IPS-NIHi11 (cell line): ENCODE data around the gene CD2AP.
A peak's percentile ranks its signal among the peaks of the same experiment; 100 is the strongest.
"Not testable (repeated sequence)": the region's sequence is repeated elsewhere in the genome, so short reads cannot be mapped to it uniquely, and the experiment has no call there.

ENCODE experiments used
- DNase-seq: peaks from one replicate; pipeline ENCODE4 v3.0.0; 2012; ENCODE audit warnings: mixed read lengths, low spot score

The CD2AP gene

DNA sequence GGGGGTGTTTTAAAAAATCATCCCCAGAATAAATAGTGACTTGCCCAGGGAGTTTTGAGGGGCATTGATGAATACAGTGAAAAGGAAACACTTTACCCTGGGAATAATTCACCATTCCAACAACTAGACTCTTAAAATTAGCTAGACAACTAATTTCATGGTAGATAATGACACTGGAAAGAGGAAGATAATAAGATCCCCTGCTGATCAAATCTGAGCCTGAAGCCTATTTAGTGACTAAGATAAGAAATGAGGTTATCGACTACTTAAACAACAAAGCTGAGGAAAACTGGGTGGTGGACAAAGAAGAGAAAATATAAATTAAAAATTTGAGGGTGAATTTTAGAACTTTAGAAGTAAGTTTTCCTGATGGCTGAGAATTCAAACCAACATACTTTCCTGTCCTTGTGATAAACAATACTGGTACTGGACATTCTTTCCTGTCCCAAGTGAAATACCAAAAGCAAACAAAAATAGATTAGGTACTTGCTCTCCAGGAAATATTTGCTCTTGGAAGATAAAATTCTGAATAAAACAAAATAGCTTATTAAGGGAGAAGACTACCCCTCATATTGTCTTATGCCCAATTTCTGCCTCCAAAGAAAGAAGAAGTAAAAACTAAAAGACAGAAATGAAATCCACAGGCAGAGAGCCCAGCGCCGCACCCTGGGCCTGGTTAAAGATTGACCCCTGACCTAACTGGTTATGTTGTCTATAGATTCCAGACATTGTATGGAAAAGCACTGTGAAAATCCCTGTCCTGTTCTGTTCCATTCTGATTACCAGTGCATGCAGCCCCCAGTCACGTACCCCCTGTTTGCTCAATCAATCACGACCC, 156.8 kb downstream of the CD2AP start:
- no peak for DNase-seq

- DNase-seq, result no peak
Measured at GRCh38 chr6:47646689-47647088, 169.1 kb downstream of the CD2AP start.

DNA sequence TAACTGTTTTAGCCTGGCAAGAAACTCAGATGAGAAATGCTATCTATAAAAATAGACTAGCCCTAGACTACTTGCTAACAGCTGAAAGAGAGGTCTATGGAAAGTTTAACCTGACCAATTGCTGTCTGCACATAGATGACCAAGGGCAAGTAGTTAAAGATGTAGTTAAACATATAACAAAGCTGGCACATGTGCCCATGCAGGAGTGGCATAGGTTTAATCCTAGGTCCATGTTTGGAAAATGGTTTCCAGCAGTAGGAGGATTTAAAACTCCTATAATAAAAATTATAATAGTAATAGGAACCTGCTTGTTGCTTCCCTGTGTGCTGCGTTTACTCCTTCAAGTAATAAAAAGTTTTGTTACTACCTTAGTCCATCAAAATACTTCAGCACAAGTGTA, 169.6 kb downstream of the CD2AP start:
- no peak for DNase-seq

GRCh38 chr6:47647626-47648025, 170.0 kb downstream of the CD2AP start:
- DNase-seq, result not testable (repeated sequence)

DNA sequence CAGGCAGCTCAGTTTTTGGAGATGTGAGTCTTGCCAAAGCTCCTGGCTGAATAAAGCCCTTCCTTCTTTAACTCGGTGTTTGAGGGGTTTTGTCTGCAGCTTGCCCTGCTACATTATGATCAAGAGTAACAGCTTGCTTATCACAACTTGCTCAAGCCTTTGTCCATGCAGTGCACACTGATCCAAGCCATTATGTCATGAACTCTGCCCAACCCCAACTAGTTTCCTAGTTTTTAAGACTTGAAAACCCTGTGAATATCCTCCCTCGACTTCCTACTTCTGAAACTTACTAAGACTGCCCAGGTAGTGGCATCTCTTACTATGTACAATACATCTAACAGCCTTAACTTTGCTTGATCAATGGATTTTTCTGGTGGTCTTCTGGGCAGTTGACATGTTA, 170.4 kb downstream of the CD2AP start:
- no peak for DNase-seq

- DNase-seq, result no peak
Measured at GRCh38 chr6:47650553-47651432, 173.2 kb downstream of the CD2AP start.

- no peak for DNase-seq
Measured at GRCh38 chr6:47651505-47651944, 173.9 kb downstream of the CD2AP start.

- DNase-seq, result no peak
Measured at GRCh38 chr6:47653706-47654105, 176.1 kb downstream of the CD2AP start.

DNA sequence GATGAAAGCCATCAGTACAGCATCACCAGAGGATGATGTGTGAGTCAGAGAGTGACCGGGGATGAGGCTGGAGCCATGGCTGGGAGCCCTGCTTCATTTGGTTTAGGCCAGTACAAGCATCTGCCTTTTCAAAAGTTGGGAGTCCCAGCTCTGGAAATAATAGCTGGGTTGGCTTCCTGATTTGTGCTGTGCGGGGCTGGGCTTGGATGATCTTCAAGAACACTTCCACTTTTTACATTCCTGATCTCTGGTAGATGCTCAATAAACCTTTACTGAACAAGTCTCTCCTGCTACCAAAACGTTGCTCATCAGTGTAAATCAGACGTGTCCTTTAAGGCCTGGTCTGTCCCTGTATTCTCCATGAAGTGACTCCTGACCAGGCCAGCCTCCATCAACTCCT, 176.7 kb downstream of the CD2AP start:
- no peak for DNase-seq

DNA sequence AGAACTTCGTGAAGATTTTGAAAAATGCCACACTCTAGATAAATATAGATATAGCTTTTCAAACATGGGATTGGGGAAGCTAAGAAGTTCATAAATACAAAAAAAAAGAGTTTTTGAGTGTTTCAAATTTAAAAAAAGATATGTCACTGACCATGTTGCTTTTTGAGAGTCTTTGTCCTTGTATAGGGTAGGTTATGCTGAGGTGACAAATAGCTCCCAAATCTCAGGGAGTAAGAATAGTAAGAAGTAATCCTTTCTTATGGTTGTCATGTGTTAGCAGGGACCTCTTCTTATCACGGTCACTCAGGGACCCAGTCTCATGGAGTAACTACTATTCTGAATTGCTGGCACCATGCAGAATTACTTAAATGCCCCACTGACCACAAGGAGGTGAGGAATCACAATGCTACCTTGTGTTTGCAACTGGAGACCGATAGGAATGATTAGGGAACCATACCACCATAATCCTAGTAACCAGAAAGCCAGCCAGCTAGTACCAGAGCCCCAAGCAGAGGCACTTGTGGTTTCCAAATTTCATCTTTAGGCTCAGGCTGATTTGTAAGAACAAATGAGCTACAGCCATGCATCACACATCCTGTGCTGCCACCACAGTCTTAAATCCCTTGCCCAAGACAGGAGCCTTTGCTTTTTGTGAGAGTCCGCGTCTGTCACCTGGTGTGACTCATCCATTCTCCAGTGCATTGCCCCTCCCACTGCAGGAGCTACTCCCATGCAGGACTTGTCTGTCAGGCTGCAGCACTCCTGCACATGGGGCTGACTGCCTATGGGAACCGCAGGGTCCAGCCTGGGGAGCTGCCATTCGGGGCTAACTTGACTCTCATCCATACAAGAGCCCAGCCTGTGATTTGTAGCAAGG, 178.4 kb downstream of the CD2AP start:
- DNase-seq, result peak; percentile 62

- no peak for DNase-seq
Measured at GRCh38 chr6:47661960-47662359, 184.4 kb downstream of the CD2AP start.

DNA sequence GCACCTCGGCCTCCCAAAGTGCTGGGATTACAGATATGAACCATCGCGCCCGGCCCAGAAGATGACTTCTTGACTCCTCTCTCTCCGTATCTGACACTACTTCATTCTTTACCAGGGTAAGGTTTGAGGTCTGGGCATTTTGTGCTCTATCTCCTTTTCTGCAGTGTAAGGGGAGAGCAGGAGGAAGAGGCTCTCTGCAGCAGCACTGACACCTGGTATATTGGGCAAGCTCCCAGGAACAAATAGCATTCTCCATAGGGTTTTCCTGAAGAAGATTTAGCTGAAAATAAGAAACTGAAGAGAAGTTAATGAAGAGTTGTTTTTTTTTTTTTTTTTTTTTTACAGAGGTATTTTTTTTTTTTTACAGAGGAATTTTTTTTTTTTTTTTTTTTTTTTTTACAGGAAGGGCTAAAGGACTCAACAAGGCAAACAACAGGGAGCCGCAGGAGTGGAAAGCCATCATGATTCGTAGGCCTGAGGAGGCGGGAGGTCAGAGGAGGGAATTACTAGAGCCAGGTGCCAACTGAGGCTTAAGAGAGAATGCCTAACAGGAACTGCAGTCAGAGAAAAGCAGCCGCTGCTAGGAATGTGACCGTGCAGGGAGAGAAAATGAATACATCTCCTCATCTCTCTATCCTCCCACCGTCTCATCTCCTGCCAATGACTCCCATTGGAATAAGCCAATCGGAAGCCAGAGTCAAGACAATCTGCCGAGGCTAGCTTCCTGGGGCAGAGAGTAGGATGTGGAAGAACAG, 186.1 kb downstream of the CD2AP start:
- no peak for DNase-seq

DNA sequence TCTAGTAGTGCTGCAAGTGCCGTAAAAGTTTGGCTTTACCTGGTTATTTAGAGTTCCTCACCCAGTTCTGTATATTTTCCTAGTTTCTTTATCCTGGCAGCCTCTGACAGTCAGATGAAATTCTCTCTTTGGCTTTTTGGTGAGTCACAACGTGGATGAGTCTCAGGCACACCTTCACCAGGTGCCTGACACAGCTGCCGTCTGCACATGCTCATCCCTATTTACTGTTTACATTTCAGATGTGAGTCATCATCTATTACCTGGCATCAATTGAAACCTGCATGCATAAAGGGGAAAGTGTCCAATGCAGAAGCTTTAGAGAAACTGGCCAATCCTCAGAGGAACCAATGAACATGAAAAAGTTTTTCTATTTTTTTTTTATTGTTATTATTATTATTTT, 187.5 kb downstream of the CD2AP start:
- DNase-seq, result no peak

DNA sequence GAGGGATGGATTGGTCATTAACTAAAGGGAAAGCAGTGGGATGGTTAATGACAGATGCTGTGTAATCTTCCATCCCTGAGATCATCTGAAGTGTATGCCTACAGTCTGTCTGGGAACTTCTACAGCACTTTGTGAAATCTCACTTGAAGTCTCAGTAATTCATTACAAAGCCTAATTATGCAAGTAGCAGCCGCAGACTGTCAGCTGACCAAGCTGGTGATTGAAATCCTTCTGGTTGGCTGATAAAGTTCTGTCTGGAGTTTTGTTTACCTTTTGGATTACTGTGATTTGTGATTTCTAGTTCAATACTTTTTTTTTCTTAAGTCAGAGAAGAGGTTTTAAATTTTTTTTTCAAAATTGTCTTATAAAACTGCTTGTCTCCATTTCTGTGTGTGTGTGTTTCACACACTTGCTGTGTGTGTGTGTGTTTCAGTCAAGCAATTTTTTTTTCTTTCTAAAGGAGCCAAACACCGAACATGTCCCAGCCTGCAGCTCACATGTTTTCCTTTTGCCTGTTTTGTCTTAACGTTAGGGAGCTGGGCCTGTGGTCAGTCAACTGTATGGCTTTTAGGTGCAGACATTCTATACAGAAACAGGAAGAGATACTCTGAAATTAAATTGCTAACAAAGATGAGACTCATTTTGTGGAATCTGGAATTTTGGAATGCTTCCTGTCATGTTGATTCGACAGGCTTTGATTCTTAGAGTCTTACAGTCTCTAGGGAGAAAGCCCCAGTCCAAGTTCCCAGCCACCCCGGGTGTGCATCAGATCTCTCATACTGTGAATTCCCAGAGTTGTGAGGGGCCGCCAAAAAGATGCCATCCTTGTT, 192.3 kb downstream of the CD2AP start:
- DNase-seq, result no peak

GRCh38 chr6:47670851-47671250, 193.3 kb downstream of the CD2AP start:
- peak; percentile 46 for DNase-seq

DNA sequence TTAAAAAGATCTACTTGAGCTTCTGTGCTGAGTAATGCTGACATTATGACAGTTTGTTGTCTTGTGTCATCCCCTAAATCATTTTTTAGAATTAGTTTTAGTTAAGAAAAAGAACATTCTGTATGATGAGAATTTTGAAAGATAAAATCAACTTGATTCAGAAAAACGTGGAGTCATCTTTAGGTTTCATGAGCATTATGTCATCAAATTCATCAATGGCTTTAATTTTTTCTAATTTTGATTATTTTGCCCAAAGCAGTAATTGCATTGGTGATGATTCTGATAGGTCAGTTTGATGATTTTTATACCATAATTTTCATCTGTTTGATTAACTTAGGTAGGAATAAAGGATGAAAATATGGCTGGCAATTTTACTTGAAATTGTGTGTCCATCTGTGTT, 194.2 kb downstream of the CD2AP start:
- no peak for DNase-seq

DNA sequence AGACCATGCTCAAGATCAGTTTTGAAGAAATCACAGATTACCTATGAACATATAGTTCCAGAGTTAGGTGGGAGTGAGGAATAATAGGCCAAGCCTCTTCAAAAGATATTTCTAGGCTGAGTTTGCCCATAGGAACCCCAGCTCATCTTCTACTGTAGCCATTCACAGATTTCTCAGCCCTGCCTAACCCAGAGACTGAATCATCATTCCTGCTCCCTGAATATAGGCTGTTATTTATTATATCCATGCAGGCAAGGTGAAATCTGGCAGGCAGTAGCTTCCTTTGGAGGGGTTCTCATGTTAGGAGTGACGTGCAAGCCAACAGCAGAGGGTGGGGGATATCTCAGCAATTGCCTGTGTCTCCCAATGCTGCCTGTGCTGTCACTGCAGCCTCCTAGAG, 195.2 kb downstream of the CD2AP start:
- no peak for DNase-seq

DNA sequence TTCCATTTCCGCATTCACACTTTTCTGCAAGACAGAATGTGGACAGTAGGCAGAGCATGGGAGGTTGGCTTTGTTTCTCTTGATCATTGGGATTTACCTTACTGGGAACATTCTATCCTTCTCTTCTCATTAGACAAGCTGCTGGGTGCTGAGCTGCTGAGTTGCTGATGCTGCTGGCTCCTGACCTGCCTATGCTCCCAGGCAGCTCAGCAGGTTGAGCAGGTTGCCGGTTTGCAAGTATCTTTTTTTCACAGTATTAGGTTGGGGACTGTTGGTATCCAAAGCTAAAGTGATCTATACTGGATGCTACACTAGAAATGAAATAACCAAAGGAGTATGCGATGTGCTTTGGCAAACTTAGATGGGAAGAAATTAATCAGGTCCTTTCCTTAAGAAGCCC, 197.1 kb downstream of the CD2AP start:
- DNase-seq, result no peak
